HAP-1 (cell line): Measurements from ENCODE around the gene ARHGAP8.
A peak's percentile ranks its signal among the peaks of the same experiment; 100 is the strongest.

Experiments used
- DNase-seq, 2 experiments: peaks; one replicate each; pipeline ENCODE4 v3.0.0-alpha.2; 2016 to 2020; ENCODE audit warnings: low spot score in 2 of 2
- H3K27me3 ChIP-seq: fragments of 250-450 bp; sonication (Bioruptor Pico); 2 replicates; pipeline ENCODE4 v1.5.1; 2020; ENCODE audit warnings: low read depth, mild to moderate bottlenecking, moderate library complexity
- H3K36me3 ChIP-seq: fragments of 250-450 bp; sonication (Bioruptor Pico); replicated peaks from 2 replicates; pipeline ENCODE4 v1.5.1; 2020; ENCODE audit warnings: mild to moderate bottlenecking
- H3K4me1 ChIP-seq: fragments of 250-450 bp; sonication (Bioruptor Pico); 2 replicates; pipeline ENCODE4 v1.5.1; 2020; ENCODE audit warnings: mild to moderate bottlenecking
- H3K4me3 ChIP-seq: fragments of 250-450 bp; sonication (Bioruptor Pico); 2 replicates; pipeline ENCODE4 v1.5.1; 2020; ENCODE audit warnings: mild to moderate bottlenecking, moderate library complexity
- H3K9me3 ChIP-seq: fragments of 250-450 bp; sonication (Bioruptor Pico); 2 replicates; pipeline ENCODE4 v1.5.1; 2020; ENCODE audit warnings: mild to moderate bottlenecking, moderate library complexity
- in situ Hi-C: fragments of 300-500 bp; cut with MboI; formaldehyde crosslinking; loops from 3 replicates; pipeline ENCODE4 v1.14.3; 2020; ENCODE audit warnings: low sequenced_read_pairs, inconsistent platforms, mixed read lengths

ARHGAP8 gene

GRCh38 chr22:44730490-44731356 lies 21.7 kb upstream of the ARHGAP8 start:
- in situ Hi-C loops: loop anchor here (5.0 kb wide), 1 partner anchor 33 kb away; no protein-coding TSS in a partner anchor
- Histone ChIP-seq H3K4me3 (no peak overlapping the region), H3K4me1 (no peaks in the 10 kb centered on the region; the same call in 1 of the 2 replicates), H3K27me3 (no peaks in the 10 kb centered on the region), H3K36me3 (no peaks in the 10 kb centered on the region), H3K9me3 (no peaks in the 10 kb centered on the region)
- DNase-seq: no peak

GRCh38 chr22:44731357-44731970 lies 20.9 kb upstream of the ARHGAP8 start:
- Histone ChIP-seq H3K4me1 (no peaks in the 10 kb centered on the region; the same call in 1 of the 2 replicates), H3K36me3 (no peaks in the 10 kb centered on the region), H3K9me3 (no peaks in the 10 kb centered on the region), H3K27me3 (no peaks in the 10 kb centered on the region), H3K4me3 (no peak overlapping the region)
- DNase-seq: no peak
- in situ Hi-C loops: loop anchor here (5.0 kb wide), 1 partner anchor 34 kb away; no protein-coding TSS in a partner anchor

GRCh38 chr22:44732017-44732561 lies 20.3 kb upstream of the ARHGAP8 start:
- no peaks in the 10 kb centered on the region for H3K9me3 ChIP-seq
- H3K36me3 ChIP-seq: no peaks in the 10 kb centered on the region
- in situ Hi-C loops: loop anchor here (5.0 kb wide), 1 partner anchor 35 kb away; no protein-coding TSS in a partner anchor
- H3K4me1 ChIP-seq: no peaks in the 10 kb centered on the region; the same call in 1 of the 2 replicates
- no peak overlapping the region for H3K4me3 ChIP-seq
- no peak for DNase-seq
- H3K27me3 ChIP-seq: no peaks in the 10 kb centered on the region

GRCh38 chr22:44732661-44733060 lies 19.7 kb upstream of the ARHGAP8 start:
- in situ Hi-C loops: loop anchor here (5.0 kb wide), 1 partner anchor 35 kb away; no protein-coding TSS in a partner anchor
- no peak for DNase-seq
- H3K36me3 ChIP-seq: no peaks in the 10 kb centered on the region
- no peaks in the 10 kb centered on the region for H3K27me3 ChIP-seq
- no peaks in the 10 kb centered on the region; the same call in 1 of the 2 replicates for H3K4me1 ChIP-seq
- H3K4me3 ChIP-seq: no peak overlapping the region
- no peaks in the 10 kb centered on the region for H3K9me3 ChIP-seq

GRCh38 chr22:44733426-44734106 lies 18.8 kb upstream of the ARHGAP8 start:
- H3K27me3 ChIP-seq: no peaks in the 10 kb centered on the region
- in situ Hi-C loops: loop anchor here (5.0 kb wide), 1 partner anchor 36 kb away; no protein-coding TSS in a partner anchor
- no peaks in the 10 kb centered on the region; the same call in 1 of the 2 replicates for H3K4me1 ChIP-seq
- no peak for DNase-seq
- H3K36me3 ChIP-seq: no peaks in the 10 kb centered on the region
- H3K9me3 ChIP-seq: no peaks in the 10 kb centered on the region
- H3K4me3 ChIP-seq: no peak overlapping the region

- H3K4me3 ChIP-seq: no peak overlapping the region
- no peaks in the 10 kb centered on the region; the same call in 1 of the 2 replicates for H3K4me1 ChIP-seq
- no peak for DNase-seq
- H3K27me3 ChIP-seq: no peaks in the 10 kb centered on the region
- in situ Hi-C loops: loop anchor here (5.0 kb wide), 1 partner anchor 37 kb away; no protein-coding TSS in a partner anchor
- H3K9me3 ChIP-seq: no peaks in the 10 kb centered on the region
- H3K36me3 ChIP-seq: no peaks in the 10 kb centered on the region
Observed at GRCh38 chr22:44734278-44734677, 18.1 kb upstream of the ARHGAP8 start.

- Histone ChIP-seq H3K4me1 (no peaks in the 10 kb centered on the region; the same call in 1 of the 2 replicates), H3K4me3 (no peak overlapping the region), H3K36me3 (no peaks in the 10 kb centered on the region), H3K9me3 (no peaks in the 10 kb centered on the region), H3K27me3 (no peaks in the 10 kb centered on the region)
- DNase-seq: no peak
- in situ Hi-C loops: loop anchor here (5.0 kb wide), 1 partner anchor 38 kb away; no protein-coding TSS in a partner anchor
Observed at GRCh38 chr22:44734801-44735517, 17.4 kb upstream of the ARHGAP8 start.

GRCh38 chr22:44735518-44736428 lies 16.6 kb upstream of the ARHGAP8 start:
- H3K27me3 ChIP-seq: no peaks in the 10 kb centered on the region
- no peak overlapping the region for H3K4me3 ChIP-seq
- in situ Hi-C loops: no loop called here
- no peaks in the 10 kb centered on the region for H3K9me3 ChIP-seq
- no peaks in the 10 kb centered on the region for H3K36me3 ChIP-seq
- DNase-seq: peak; percentile 17 to 92
- H3K4me1 ChIP-seq: no peaks in the 10 kb centered on the region; the same call in 1 of the 2 replicates

GRCh38 chr22:44736581-44737405 lies 15.6 kb upstream of the ARHGAP8 start:
- no peaks in the 10 kb centered on the region; the same call in 1 of the 2 replicates for H3K4me1 ChIP-seq
- DNase-seq: no peak
- no peaks in the 10 kb centered on the region for H3K36me3 ChIP-seq
- in situ Hi-C loops: no loop called here
- no peaks in the 10 kb centered on the region for H3K27me3 ChIP-seq
- no peak overlapping the region for H3K4me3 ChIP-seq
- no peaks in the 10 kb centered on the region for H3K9me3 ChIP-seq

- DNase-seq: peak in 1 of 2 experiments; percentile 25
- no peaks in the 10 kb centered on the region for H3K9me3 ChIP-seq
- H3K4me3 ChIP-seq: no peak overlapping the region
- in situ Hi-C loops: no loop called here
- no peaks in the 10 kb centered on the region for H3K27me3 ChIP-seq
- H3K36me3 ChIP-seq: no peaks in the 10 kb centered on the region
- no peaks in the 10 kb centered on the region; the same call in 1 of the 2 replicates for H3K4me1 ChIP-seq
Observed at GRCh38 chr22:44737406-44738346, 14.7 kb upstream of the ARHGAP8 start.

- Histone ChIP-seq H3K4me1 (no peaks in the 10 kb centered on the region; the same call in 1 of the 2 replicates), H3K9me3 (no peaks in the 10 kb centered on the region), H3K36me3 (no peaks in the 10 kb centered on the region), H3K4me3 (no peak overlapping the region), H3K27me3 (no peaks in the 10 kb centered on the region)
- in situ Hi-C loops: no loop called here
- no peak for DNase-seq
Observed at GRCh38 chr22:44738347-44738715, 14.0 kb upstream of the ARHGAP8 start.
